Globus pallidus (tissue), 1 donor: ENCODE results near the gene EXD2.
"Not testable (repeated sequence)": the region's sequence is repeated elsewhere in the genome, so short reads cannot be mapped to it uniquely, and the experiment has no call there.

Experiments
- DNase-seq: peaks from one replicate; pipeline ENCODE4 v3.0.0-alpha.2; 2015; ENCODE audit warnings: low spot score

The EXD2 gene

DNA sequence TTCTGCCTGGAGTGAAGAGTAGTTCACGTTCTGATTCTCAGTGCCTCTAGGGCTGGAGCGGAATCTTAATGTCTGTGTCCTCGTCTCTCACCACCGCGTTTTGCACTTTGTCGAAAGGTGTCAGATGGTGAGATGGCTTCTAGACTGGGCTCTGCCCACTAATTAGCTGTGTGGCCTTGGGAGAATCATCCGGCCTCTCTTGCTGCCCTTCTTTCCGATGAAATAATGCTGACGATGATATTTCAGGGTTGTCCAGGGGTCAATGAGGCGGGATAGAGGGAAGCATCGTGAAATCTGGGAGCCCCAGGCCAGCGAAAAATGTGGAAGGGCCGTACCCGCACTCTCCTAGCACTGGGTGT is 67.8 kb downstream of the EXD2 start:
- no peak for DNase-seq

- DNase-seq, result no peak
Measured at GRCh38 chr14:69259527-69260189, 68.4 kb downstream of the EXD2 start, which contains the start of gene GALNT16. Gene GALNT16 (plus strand): TSS chr14:69260158. CDS start chr14:69260291, 133 bp downstream.

- DNase-seq, result no peak
Measured at GRCh38 chr14:69260190-69260860, 69.0 kb downstream of the EXD2 start.

DNA sequence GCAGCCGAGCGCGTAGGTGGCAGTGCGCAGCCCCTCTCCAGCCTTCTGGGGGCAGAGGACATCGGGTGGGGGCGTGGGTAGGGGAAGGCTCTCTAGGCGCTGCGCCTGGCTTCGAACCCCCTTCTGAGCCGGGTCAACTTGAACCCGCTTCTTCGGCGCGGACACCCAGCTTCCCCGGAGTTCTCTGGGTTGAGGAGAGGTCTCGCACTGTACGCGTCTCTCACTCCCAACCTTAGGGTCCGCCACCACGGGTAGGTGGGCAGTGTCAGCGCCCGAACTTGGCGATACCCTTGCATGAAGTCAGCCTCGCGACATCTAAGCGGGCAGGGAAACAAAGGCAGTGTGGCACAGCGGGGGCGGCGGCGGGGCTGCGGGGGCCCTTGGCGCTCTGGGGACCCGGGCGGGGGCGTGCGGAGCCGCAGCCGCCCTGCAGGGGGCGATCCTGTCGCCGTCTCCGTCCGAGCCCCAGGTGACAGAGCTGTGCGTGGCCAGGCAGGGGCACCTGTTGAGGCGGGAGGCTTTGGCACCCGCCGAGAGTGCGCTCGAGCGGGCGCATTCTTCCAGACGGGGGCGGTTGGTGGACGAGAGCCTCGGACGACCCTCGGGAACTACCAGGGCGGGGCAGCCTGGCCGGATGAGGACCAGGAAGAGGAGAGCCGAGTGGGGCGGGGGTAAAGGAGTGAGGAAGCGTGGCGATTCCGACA is 69.7 kb downstream of the EXD2 start:
- no peak for DNase-seq

DNA sequence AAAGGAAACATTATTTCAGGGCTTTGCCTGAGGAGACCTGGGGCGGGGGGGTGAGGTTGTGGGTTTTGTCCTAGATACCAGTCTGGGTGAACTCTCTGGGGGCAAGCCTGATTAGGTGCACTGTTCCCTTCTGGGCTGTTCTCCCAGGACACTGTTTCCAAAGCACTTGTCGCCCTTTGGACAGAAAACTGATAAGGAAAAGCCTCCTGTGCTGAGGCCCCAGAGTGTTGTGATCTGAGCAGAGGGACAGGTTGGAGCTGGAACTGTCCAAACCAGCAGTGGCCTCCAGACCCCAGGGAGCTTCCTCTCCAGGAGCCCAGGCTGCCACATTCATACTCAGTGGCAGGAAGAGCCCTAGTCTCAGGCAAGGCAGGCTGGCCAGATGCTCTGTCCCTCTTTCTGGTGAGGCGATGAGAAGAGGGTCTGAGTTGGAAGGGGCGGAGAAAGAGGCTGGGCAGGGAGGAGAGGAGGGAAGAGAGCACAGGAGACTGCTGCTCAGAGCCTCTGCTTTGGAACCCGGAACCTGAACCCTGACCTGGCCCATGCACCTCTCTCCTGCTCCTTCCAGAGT is 70.5 kb downstream of the EXD2 start:
- no peak for DNase-seq

GRCh38 chr14:69262516-69262915 is 71.2 kb downstream of the EXD2 start:
- peak; percentile 29 for DNase-seq

DNA sequence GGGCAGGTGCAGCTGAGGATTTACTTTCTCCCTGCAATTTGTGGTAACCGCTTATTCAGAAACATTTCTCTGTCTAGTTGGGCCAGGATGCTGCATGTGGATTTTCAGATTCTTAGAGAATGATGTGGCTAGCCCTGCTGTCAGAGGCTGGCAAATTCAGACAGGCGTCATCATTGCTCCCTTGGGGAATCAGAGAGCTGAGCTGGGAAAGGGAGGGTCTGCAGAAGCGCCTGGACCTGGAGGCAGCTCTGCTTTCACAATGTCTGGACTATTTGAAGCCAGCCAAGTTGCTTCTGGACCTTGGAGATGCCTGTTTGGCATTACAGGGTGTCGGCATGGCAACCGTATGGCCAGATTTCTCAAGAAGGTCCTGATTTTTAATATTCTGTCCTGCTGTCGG is 72.1 kb downstream of the EXD2 start:
- peak; percentile 51 for DNase-seq

GRCh38 chr14:69263771-69264170 is 72.5 kb downstream of the EXD2 start:
- DNase-seq, result peak; percentile 26

DNA sequence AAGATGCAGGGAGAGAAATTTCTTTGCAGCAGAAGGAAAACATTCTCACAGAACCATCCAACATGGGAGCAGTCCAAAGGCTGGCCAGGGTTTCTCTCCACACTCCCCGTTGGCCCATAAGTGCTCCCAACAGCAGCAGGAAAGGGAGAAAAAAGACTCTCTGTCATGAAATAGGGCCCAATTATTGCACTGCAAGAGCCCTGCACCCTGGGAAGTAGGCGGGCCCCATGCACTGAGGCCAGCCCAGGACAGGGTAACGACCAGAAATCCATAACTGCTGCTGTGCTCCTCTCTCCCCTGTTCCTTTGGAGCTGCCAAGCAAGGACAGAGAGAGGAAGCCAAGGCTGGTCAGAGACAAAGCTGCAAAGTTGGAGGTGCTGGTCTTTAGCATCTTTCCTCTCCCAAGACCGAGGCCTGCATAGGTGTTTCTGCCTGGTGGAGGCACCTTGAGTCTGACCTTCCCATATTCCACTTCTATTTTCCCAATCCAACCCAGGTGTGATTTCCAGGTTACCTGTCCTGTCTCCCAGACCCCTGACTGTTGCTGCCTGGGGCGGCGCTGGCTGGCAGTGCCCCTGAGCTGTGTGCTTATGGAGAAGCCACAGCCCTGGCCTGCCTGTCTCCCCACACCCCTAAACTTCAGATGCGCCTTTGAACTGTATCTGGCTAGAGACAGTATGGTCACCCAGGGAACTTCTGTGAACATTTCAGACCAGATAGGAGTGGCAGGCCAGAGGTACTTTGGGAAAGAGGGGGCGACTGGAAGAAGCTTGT is 75.5 kb downstream of the EXD2 start:
- DNase-seq, result no peak

DNA sequence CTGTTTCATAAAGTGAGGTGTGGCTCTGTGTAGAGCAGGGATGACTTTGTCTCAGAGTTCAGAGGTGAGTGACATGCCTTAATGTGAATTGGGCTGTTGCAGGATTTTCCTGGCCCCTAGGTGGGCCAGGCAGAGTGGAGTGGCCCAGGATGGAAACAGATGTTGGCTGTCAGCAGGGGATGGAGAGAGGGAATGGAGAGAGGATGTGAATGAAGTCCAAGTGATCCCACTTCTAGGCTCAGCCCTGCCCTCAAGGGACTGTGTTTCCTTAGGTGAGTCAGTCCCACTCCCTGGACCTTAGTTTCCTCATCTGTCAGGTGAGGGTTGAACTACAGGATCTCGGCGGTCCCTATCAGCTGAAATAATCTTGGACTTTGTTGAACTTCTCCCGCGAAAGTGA is 76.2 kb downstream of the EXD2 start:
- DNase-seq, result no peak

DNA sequence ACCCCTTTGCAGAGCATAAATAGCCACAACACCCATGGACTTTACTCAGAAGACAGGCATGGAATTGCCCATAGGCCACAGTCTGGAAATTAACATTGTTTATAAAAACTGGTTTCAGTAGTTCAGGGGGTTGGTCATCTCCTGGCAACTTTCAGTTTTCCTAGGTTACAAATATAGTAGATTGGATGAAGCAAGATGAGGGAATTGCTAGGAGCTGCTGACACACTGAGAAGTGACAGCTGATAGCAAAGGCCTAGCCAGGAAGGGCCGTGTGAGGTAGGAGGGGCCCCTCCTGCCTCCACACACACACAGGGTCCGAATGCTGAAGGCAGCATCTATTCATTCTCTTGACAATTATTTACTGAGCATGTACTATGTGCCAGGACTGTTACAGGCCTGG is 76.9 kb downstream of the EXD2 start:
- no peak for DNase-seq

DNA sequence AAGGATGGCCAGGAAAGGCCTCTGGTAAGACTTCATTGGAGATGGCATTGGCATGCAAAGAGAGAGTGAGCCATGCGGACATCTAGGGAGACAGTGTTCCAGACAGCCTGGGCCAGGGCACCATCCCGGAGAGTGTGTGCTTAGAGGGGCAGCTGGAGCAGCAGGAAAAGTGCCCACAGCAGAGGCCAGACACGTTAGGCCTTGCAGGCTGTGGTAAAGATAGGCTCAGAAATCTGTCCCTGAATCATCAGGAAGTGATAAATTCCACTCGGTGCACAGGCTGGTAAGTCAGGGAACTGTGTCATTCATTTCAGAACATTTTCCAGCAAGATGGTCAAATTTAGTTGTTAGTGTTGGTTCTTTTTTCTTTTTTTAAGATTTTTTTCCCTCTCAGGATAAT is 77.5 kb downstream of the EXD2 start:
- no peak for DNase-seq

GRCh38 chr14:69269381-69269780 is 78.1 kb downstream of the EXD2 start:
- DNase-seq, result no peak

- DNase-seq, result no peak
Measured at GRCh38 chr14:69270097-69270496, 78.8 kb downstream of the EXD2 start.

- DNase-seq, result no peak
Measured at GRCh38 chr14:69270795-69271708, 79.8 kb downstream of the EXD2 start.

GRCh38 chr14:69274321-69274720 is 83.0 kb downstream of the EXD2 start:
- no peak for DNase-seq

DNA sequence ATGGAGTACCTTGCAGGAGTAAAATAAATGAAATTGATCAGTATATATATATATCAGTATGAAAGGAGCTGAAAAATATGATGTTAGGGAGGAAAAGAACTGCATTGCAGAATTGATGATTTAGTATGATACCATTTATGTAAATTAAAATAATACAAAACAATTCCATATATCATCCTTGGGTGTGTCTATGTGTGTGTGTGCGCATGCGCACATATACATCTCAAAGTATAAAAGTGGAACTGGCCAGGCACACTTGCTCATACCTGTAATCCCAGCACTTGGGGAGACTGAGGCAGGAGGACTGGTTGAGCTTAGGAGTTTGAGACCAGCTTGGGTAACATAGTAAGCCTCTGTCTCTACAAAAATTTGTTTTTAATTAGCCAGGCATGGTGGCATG is 84.0 kb downstream of the EXD2 start:
- DNase-seq, result no peak

DNA sequence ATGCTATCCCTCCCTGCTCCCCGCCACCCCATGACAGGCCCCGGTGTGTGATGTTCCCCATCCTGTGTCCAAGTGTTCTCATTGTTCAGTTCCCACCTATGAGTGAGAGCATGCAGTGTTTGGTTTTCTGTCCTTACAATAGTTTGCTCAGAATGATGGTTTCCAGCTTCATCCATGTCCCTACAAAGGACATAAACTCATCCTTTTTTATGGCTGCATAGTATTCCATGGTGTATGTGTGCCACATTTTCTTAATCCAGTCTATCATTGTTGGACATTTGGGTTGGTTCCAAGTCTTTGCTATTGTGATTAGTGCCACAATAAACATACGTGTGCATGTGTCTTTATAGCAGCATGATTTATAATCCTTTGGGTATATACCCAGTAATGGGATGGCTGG is 86.1 kb downstream of the EXD2 start:
- not testable (repeated sequence) for DNase-seq

GRCh38 chr14:69280746-69281291 is 89.5 kb downstream of the EXD2 start:
- DNase-seq, result no peak

- no peak for DNase-seq
Measured at GRCh38 chr14:69281450-69282169, 90.3 kb downstream of the EXD2 start.
